Stimulated activated CD4-positive, alpha-beta T cell treated with anti-CD3 and anti-CD28 coated beads, TNF-alpha, amount 100 ng/mL, for 4 hours (primary cell): Measurements from ENCODE around the gene THAP8.

Experiments used
- DNase-seq, 3 experiments: peaks; one replicate each; pipeline ENCODE4 v3.0.0-alpha.2; 2020; ENCODE audit warnings: low read depth in 3 of 3

Gene THAP8

DNA sequence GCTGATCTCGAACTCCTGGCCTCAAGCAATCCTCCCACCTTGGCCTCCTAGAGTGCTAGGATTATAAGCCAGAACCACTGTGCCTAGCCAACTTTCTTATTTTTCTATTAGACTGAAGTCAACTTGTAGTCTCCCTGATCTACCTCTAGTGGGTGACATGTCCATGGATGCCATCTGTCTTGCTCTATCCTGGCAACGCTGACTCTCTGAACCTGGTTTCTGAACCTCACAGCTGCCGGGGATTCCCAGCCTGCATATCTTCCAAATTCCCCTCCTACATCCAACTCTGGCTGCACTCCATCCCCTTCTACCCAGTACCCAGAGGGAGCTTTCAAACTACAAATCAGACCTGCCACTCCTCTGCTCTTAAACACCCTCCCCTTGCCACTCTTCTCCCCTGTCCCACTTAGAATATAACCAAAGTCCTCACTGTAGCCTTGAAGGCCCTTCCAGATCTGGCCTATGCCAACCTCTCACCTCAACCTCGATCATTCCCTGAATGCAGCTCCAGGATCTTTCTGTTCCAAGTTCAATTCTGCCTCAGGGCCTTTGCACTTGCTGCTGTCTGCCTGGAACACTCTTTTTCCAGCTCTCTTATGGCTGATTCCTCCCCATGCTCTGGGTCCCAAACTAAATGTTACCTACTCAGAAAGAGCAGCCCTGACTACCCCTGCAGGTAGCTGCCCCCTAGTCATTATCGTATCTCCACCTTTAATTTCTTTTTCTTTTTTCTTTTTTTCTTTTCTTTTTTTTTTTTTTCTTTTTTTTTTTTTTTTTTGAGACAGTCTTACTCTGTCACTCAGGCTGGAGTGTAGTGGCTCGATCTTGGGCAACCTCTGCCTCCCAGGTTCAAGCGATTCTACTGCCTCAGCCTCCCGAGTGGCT lies 23.6 kb downstream of the THAP8 start:
- DNase-seq, result no peak

DNA sequence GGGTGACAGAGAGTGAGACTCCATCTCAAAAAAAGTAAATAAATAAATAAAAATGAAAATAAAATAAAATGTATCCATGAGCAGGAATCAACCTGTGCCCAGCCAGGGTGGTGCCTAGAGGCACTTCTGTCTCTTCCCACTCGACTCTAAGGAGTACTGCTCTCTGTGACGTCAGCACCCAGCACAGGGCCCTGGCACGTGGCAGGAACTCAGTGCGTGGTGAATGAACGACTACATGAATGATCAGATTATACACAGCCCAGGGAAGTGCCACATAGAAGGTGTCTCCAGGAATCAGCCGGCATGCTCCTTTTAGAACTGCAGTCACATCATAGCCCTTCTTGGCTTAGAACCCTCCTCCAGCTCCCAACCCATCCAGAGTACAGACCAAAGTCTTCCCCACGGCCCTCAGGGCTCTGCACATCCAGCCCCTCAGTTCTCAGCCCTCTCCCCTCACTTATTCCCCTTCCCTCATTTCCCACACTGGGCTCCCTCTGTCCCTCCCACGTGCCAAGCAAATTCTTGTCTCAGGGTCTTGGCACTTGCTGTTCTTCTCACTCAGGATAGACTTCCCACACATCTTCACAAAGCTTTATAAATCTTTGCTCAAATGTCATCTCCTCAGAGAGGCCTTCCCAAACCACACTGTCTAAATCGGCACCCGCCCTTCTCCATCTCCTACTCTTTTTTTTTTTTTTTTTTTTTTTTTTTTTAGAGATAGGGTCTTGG lies 25.6 kb downstream of the THAP8 start:
- no peak for DNase-seq

DNA sequence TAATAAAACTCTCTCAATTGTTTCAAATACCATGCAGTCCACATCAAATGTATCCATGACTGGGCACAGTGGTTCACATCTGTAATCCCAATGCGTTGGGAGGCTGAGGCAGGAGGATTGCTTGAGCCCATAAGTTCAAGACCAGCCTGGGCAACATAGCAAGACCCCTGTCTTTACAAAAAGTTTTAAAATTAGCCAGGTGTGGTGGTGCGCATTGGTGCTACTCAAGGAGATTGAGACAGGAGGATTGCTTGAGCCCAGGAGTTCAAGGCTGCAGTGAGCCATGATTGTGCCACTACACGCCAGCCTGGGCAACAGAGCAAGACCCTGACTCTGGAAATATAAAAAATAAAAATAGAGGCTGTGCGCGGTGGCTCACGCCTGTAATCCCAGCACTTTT lies 26.4 kb downstream of the THAP8 start:
- DNase-seq, result no peak

DNA sequence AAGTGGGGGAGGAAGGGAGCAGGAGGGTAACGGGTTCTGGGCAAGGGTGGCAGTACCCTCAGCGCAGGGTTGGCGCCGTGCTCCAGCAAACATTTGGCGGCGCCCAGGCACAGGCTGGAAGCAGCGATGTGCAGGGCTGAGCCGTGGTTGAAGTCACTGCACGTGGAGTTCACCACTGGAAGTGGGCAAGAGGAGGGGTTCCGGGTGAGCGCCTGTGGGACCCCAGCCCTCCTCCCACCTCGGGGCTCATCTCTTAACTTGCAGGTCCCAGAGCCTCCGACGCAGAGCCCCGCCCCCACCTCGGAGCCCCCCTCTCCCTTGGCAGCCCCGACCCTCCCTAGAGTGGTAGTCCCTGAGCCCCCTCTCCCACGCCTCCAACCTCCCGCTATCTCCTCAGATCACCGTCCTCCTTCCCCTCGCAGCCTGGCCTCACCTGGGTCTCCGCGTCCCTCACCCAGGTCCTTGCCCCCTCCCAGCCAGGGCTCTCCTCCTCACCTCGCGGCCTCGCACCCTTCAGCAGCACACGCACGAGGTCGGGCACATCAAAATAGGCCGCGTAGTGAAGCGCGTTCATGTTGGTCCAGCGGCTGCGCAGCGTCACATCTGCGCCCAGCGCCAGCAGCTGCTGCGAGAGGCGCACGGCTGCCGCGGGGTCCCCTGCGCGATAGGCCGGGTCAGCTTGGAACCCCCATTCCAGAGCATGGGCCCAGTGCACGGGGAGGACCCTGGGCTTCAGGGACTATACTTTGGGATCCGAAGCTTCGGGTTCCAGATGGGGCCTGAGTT lies 27.8 kb downstream of the THAP8 start:
- DNase-seq, result no peak

DNA sequence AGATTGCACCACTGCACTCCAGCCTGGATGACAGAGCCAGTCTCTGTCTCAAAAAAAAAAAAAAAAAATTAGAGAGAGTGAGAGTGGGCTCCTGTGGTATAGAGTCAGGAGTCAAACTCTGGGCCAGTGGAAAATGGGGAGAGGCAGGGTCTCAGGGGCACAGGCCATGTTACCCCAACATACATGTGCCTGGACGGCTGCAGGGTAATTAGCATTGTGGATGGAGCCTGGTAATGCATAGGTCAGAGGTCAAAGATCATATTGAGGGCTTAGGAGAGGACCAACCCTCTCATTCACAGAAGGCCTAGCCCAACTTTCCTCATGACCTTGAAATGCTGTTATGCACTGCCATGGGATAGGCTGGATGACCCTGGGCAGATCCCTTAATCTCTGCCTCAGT lies 28.5 kb downstream of the THAP8 start:
- no peak for DNase-seq

DNA sequence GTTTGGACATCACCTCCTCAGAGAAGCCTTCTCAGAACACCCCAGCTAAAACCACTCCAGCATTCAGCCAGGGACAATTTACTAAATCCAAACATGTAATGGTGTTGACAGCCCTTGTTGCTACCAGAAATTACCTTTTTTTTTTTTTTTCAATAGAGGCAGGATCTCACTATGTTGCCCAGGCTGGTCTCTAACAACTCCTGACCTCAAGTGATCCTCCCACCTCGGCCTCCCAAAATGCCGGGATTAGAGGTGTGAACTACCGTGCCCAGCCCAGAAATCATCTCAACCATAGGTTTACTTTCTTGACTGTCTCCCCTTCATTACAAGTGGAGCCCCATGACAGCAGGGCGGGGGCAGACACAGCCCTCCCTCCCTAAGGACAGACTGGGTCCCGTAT lies 30.7 kb downstream of the THAP8 start:
- DNase-seq, result no peak

DNA sequence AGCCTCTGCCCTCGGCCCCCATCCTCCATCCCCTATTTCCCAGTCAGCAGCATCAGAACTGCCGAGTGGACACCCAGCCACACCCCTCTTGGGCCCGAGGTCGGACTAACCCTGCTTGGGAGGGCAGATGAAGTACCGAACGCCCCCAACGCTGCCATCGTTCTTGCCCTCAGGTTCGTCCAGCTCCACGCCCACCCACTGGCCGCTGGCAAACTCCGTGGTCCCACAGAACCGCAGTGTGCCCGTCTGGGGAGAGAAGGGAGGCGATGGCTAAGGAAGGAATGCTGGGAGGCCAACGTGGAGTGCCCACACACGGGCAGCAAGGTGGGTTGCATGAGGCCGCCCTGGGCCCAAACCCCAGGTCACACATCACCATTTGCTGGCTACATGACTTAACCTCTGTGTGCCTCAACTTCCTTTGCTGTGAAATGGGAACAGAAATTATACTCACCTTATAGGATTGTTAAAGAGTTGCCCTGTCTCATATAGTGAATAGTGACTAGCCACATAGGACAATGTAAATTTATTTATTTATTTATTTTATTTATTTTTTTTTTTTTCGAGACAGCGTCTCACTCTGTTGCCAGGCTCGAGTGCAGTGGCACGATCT lies 34.9 kb downstream of the THAP8 start:
- no peak for DNase-seq

DNA sequence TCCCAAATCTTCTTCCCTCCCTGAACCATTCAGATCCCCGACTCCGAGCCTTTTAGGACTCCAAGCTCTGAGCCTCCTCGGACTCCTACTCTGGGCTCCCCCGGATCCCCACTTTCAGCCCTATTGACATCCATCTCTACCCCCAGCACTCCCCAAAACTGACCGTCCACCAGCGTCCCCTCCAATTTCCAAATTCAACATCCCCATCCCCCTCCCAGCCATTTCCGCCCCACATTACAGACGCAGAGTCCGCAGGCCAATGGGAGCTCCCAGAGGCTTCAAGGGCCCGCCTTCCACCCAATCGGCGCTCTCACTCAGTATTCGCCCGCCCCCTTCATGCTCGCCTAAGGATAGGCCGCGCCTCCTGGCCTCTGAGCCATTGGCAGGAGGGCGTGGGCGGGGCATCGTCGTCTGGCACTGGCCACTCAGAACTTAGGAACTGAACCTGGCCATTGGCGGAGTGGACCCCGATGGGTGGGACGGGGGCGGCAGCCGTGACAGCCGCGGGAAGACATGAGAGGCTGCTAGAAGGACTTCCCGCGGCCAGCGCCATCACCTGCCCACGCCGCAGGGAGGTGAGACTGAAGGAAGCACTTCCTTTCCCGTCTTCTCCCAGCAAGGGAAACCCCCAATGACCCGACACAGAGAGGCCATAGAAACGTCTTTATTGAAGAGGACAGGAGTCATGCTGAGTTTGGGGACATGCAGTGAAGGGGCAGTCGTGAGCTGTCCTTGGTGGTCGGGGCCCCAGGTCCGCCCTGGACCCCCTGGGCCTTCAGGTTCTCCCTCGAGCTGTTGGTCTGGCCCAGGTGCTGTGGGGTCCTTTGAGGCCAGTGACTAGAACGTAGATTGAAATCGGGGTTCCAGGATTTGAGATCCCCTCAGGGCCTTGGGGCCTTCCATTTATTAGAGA lies 39.8 kb downstream of the THAP8 start, which contains the start of gene ALKBH6:
Gene ALKBH6 (minus strand): TSS at position 202 of the 913 bp plus-strand sequence. CDS start 816 bp downstream, outside the sequence.
- peak; percentile 96 to 100 (median 98) for DNase-seq

DNA sequence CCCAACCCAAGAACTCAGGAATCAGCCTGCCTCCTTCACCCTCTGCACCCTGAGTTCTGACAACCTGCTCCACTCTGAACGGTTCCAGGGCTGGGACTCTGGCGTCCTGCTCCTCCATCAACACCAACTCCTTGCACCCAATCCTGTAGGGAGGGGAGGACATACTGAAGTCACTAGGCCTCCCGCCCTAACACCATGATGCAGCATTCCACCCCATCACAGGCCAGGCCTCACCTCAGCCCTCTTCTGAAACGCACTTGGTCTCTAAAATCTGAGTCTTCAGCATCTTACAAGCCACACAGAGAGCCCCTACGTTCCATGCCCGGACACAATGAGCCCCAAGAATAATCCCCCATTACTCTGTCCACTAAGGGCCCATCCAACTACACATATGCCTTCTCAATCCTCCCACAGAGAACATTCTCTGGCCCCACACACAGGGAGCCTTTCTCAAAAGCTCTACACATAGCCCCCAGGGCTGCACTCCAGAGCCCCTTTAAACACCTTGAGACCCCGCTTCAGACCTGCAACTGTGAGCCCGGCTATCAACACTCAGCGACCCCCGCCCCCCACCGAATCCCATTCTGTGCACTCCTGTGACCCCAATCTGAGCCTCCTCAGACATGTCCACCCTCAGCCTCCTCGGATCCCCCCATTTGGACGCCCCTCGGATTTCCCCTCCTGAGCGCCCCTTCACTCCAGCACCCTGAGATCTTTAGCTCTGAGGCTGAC lies 40.6 kb downstream of the THAP8 start:
- DNase-seq, result no peak

DNA sequence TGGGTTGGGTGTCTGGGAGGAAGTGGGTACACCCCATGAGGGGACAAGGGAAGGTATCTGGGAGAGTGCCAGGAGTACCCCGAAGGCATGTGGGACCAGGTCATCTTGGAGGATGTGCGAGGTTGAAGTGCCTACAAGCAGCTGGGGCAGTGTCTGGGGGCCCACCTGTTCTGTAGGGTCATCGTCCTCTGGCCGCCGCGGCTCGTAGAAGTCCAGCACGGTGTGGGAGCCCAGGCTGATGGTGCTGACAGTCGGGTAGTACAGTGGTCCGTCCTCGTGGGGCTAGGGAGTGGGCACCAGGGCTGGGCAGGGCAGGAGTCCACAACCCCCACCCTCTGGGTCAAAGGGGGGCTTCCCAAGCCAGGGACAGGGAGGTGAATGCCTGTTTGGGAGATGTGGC lies 43.7 kb downstream of the THAP8 start:
- DNase-seq, result no peak

DNA sequence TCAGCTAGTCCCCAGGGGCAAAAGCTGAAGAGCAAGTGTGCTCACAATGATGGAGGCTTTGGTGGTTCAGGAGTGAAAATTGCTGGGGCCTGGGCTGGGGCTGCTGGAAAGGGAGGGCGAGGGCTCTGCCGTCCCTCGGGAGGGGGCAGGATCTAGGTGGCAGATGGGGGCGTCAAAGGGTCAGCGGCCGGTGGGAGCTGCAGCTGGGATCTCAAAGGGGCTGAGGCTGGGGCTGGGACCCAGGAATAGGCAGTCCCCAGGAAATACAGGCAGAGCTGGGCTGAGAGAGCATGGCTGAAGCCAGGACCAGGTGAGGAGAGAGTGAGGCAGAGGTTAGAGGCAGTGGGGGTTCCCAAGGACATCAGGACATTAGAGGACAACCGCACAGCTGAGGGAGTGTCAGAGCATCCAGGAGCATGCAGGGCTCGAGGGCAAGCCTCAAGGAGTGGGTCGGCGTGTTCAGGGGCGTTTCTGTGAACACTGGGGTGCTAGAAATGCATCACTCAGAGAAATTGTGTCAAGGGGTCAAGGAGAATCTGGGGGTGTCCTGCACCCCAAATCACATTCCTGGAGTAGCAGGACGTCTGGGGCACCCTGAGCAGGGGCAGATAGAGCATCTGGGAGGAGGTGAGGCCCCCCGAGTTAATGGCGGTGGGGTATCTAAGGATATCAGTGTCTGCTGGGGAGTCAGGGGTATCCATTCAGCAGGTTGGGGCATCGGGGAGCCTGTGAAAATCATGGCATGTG lies 44.3 kb downstream of the THAP8 start:
- no peak for DNase-seq

DNA sequence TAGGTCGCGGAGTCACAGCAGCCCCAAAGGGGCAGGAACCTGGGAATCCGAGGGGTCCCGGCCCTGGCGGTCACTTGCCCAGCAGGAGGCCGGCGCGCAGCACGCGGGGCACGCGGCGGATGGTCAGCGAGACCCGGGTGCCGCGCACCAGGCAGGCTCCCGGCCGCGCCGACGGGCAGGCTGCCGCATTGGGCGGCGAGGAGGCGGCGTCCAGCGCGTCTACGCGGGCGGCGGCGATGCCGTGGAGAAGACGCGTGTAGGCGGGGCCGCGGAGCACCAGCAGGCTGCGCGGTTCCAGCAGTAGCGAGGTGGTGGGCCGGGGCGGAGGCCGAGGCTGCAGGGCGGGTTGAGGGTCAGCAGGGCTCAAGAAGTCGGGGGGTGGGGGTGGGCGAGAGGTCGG lies 44.9 kb downstream of the THAP8 start:
- DNase-seq, result no peak

DNA sequence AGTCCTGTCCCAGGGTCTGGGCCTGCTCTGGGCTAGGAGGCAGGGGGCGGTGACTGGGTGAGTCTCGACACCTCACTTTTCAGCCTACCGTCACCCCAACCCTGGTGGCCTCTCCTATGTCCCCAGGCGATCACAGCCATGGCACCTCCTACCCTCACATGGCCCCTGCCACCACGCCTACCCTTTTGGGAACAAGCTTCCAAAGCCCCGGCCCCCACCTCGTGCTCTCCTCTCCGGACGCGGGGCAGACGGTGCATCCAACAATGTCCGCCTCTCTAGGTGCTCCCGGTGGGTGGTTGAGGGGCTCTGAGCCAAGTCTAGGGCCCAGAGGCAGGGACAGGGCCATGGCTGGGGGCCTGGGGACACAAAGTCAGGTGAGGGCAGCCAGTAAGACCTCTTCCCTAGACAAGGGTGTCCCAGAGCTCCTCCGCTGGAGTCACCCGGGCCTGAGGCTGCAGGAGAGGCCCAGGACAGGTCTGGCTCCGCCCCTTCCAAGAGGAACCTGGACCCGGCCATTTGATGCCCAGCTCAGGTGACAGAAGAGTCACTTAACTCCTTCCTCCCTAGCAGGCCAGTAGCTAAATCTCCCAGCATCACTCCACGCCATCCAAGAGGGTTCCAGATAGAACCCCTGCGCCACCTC lies 45.6 kb downstream of the THAP8 start, which contains the start of gene SYNE4:
Gene SYNE4 (minus strand): TSS at position 478 of the 643 bp plus-strand sequence. CDS start 132 bp downstream, at position 346.
- no peak for DNase-seq

DNA sequence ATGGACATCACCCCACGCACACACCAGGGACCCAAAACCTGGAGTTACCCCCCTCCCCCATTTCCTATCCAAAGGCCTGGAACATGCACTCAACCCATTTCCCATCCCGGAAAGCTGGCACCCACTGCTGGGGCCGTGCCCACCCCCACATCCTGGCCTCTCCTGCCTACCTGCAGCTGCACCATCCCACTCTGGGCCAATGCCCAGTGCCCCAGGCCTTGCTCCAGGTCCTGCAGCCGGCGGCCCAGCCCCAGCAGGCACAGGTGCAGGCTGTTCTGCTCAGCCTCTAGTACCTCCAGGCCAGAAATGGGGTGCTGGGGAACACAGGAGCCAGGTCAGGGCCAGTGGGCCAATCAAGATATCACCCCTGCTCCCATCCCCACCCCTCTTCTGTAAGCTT lies 47.1 kb downstream of the THAP8 start:
- DNase-seq, result no peak

DNA sequence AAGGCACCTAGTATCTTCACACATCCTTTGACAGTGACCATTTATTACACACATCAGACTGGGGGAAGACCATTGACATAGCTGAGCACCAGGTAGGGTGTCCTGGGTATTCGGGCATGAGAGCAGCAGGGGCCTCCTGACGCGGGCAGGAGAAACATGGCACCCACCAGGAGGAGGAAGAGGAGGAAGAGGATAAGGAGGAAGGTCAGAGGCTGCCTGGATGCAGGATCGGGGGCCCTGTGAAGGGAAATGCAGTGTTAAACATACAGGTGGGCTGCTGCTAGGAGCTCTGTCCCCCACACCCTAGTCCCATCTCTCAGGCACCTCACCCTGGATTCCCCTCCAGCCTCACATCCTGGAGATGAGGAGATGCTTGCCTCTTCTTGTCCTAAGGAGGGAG lies 50.8 kb downstream of the THAP8 start:
- DNase-seq, result no peak

DNA sequence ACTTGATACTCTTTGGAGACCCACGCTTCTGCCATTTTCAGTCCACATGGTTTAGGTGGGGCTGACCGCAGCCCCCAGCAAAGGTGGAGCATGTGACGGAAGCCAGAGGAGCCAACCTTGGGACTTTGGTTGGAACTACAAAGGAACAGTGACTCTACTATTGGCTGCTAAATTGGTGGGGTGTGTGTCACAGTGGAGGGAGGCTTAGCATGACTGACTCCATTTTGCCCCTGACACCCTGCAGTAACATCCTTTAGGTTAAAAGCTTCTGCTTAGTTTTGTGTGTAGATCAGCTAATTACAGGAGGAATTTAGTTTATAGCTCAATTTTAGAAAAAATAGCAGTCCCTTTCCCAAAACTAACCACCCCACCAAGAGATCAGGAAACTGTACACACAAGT lies 52.5 kb downstream of the THAP8 start:
- no peak for DNase-seq

DNA sequence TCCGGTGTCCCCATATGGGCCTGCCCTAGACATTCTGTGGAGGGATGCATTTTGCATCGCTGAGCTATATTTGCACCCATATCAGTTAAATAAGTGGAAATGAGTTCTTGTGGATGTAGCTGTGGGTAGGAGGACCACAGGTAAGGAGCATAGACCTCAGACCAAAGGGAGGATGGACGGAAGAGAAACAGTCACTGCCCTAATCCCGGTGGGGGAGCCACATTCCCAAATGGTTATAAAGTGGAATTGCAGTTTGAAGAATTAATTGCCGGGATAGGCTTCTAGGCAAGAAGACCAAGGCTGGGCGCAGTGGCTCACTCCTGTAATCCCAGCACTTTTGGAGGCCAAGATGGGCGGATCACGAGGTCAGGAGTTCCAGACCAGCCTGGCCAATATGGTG lies 57.3 kb downstream of the THAP8 start:
- DNase-seq, result no peak
